ENCODE data around the gene KIAA1671.
"Not testable (repeated sequence)": the region's sequence is repeated elsewhere in the genome, so short reads cannot be mapped to it uniquely, and the experiment has no call there.

GRCh38 chr22:25238058-25238457, 285.5 kb downstream of the KIAA1671 start:
- TF ChIP-seq, protein P1, sequence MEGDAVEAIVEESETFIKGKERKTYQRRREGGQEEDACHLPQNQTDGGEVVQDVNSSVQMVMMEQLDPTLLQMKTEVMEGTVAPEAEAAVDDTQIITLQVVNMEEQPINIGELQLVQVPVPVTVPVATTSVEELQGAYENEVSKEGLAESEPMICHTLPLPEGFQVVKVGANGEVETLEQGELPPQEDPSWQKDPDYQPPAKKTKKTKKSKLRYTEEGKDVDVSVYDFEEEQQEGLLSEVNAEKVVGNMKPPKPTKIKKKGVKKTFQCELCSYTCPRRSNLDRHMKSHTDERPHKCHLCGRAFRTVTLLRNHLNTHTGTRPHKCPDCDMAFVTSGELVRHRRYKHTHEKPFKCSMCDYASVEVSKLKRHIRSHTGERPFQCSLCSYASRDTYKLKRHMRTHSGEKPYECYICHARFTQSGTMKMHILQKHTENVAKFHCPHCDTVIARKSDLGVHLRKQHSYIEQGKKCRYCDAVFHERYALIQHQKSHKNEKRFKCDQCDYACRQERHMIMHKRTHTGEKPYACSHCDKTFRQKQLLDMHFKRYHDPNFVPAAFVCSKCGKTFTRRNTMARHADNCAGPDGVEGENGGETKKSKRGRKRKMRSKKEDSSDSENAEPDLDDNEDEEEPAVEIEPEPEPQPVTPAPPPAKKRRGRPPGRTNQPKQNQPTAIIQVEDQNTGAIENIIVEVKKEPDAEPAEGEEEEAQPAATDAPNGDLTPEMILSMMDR (IDR thresholded peaks at IDR 0.05 in 4 of 5, conservative IDR thresholded peaks at IDR 0.05 in 1 of 5): not testable (repeated sequence)
- not testable (repeated sequence) for TF ChIP-seq POLR2A (IDR thresholded peaks at IDR 0.05)
